NCI-H128 (cell line): ENCODE results near the gene FBXO44.
A peak's percentile ranks its signal among the peaks of the same experiment; 100 is the strongest.

Experiments
- DNase-seq: peaks from one replicate; lab custom pipeline; 2025; ENCODE audit not compliant: unreplicated experiment; lab: John Stamatoyannopoulos, UW

The FBXO44 gene

DNA sequence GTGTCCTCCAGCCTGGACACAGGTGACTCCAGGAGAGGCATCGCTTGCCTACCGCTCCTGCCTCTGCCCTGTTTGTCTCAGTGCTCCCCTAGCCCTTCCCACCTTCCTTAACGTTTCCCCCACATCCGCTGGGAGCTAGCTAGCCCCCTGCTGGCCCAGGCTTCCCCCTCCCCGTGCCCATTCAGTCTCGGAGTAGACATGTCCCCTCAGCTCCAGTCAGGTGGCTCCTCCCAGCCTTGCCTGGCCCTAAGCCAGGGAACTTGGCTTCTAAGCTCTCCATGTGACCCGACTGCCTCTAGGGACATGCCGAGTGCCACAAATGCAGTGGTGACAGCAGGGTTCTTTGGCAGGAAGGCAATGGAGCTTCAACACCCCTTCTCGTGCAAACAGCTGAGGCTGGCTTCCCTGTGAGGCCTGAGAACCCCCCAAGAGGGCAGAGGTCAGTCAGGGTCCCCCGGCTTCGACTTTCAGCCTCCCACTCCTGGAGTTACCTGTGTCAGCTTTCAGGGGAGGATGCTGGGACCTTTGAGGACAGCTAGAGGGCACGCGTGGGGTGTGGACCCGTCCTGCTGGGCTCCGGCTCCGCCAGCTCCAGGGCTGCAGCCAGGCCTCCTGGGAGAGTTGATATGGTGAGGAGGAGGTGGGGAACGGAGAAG, 53.1 kb downstream of the FBXO44 start:
- DNase-seq, result peak; percentile 64

DNA sequence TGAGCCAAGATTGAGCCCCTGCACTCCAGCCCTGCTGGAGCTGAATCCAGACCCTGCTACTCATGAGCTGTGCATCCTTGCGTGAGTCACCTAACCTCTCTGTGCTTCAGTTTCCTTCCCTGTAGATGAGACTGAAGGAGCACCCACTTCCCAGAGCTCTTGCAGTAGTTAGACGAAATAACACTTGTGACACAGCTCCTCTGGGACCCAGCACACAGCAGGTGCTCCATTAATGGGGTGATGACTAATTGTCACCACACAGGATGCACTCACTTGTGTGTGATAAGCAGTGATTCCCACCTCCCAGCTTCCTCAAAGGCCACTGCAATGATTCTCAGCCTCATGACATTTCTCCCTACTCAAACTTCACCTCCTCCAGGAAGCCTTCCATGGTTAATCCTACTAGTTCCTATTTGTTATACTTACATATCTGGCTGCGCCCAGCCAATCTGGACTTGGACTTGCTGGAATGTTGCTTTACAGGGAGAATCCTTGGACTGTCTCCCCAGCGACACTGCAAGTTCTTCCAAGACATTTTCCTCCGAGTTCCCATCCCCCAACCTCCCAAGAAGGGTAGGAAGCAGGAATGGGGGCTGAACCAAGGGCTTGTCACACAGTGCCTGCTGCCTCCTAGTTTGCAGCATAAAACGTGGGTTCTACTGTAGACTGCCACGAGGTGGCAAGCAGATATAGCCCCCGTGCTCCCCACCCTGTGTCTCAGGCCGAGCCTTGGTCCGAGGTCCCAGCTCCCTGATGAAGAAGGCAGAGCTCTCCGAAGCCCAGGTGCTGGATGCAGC, 54.1 kb downstream of the FBXO44 start:
- DNase-seq, result no peak

DNA sequence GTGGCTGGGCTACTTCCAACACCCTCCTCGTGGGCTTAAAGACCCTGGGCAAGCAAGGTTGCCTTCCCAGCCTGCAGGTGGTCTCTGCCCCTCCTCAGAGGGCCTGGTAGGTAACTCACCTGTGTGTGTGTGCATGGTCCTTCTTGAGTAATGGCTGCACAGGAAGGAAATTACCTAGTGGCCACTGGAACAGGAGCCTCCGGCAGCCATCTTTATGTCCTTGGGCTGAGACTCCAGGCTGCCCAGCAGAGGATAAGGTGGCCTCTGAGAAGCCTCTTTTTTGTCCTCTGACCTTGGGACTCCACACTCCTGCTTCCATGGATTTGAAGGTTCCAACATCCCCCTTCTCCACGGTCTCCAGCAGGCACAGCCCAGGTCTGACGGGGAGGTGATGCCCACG, 56.8 kb downstream of the FBXO44 start:
- DNase-seq, result no peak

DNA sequence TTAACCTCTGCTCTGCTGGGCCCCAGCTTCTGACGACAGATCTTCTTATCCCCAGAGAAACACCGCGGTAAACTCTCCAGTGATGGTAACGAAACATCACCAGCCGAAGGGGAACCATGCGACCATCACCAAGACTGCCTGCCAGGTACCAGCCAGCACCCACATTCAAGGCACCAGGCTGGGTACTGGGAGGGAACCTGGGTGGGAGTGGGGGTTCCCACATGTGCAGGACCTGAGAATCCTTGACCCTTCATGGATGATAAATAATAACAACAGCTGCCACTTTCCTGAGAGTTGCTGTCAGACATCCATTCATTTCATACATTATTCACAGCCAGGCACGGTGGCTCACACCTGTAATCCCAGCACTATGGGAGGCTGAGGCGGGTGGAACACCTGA, 57.6 kb downstream of the FBXO44 start:
- DNase-seq, result no peak
